ENCODE data around the gene ATXN2. TPM values are rescaled to one million over a fixed set of nuclear protein-coding genes. Genes with fewer than 3 reads are reported as not detected.

The ATXN2 gene
- total RNA-seq, 2 experiments from 2014 or later = 44.2 to 47.9 TPM

- ChIA-PET CTCF (interaction anchor here (0.6 to 24.4 kb wide), 6 partner anchors 12 to 688 kb away, joined by 3 to 890 read pairs (median 4); no protein-coding TSS in a partner anchor), POLR2A (interaction anchor here (0.9 to 1.9 kb wide), 2 partner anchors 19 to 23 kb away, joined by 3 to 5 read pairs; no protein-coding TSS in a partner anchor)
- Mint-ChIP-seq H3K36me3 (ENCODE audit: low read depth) (peaks cover 26% of the 10 kb centered on the region), H3K4me1 (peaks cover 74% of the 10 kb centered on the region), H3K27me3 (no peaks in the 10 kb centered on the region), H3K27ac (no peak overlapping the region), H3K4me3 (no peak overlapping the region), H3K9me3 (ENCODE audit: low read depth) (no peaks in the 10 kb centered on the region)
- ATAC-seq (peak; percentile 40), DNase-seq (no peak)
- intact Hi-C loops (cut with DNase I, micrococcal nuclease) = no loop called here
Measured at GRCh38 chr12:111411185-111411764, 187.8 kb downstream of the ATXN2 start.

- intact Hi-C loops (cut with DNase I, micrococcal nuclease) = no loop called here
Measured at GRCh38 chr12:111410431-111411184, 188.5 kb downstream of the ATXN2 start.

GRCh38 chr12:111409780-111410430, 189.2 kb downstream of the ATXN2 start:
- intact Hi-C loops (cut with DNase I, micrococcal nuclease) = loop anchor here (2.0 to 10.0 kb wide), 6 partner anchors 137 to 1005 kb away; partner anchors contain the start of genes NAA25 (in 1 of the 2), PPTC7 (in 1 of the 2), PTPN11 (in 1 of the 2) and RAD9B (in 1 of the 2)
- DNase-seq (peak; percentile 41), ATAC-seq (no peak)
- Mint-ChIP-seq H3K4me3 (peak overlapping the region; percentile 94), H3K27ac (peak overlapping the region; percentile 61), H3K36me3 (ENCODE audit: low read depth) (peaks cover 22% of the 10 kb centered on the region), H3K27me3 (no peaks in the 10 kb centered on the region), H3K4me1 (peaks cover 71% of the 10 kb centered on the region), H3K9me3 (ENCODE audit: low read depth) (no peaks in the 10 kb centered on the region)
- CTCF ChIA-PET = interaction anchor here (24.4 kb wide), 1 partner anchor 43 kb away, joined by 890 read pairs; no protein-coding TSS in a partner anchor
- POLR2A ChIA-PET = interaction anchor here (0.6 kb wide), 1 partner anchor 177 kb away, joined by 5 read pairs; no protein-coding TSS in a partner anchor

More at GRCh38 chr12:111410431-111411184, 188.5 kb downstream of the ATXN2 start:
- Mint-ChIP-seq H3K4me1 (peaks cover 74% of the 10 kb centered on the region), H3K4me3 (peak overlapping the region; percentile 19), H3K36me3 (ENCODE audit: low read depth) (peaks cover 24% of the 10 kb centered on the region), H3K9me3 (ENCODE audit: low read depth) (no peaks in the 10 kb centered on the region), H3K27me3 (no peaks in the 10 kb centered on the region), H3K27ac (peak overlapping the region; percentile 67)
- CTCF ChIA-PET = interaction anchor here (0.6 to 24.4 kb wide), 4 partner anchors 11 to 688 kb away, joined by 3 to 890 read pairs (median 10); no protein-coding TSS in a partner anchor
- DNase-seq (no peak), ATAC-seq (no peak)
- POLR2A ChIA-PET = interaction anchor here (0.9 to 1.9 kb wide), 2 partner anchors 19 to 24 kb away, joined by 3 to 5 read pairs; no protein-coding TSS in a partner anchor

GRCh38 chr12:111409403-111409779, 189.7 kb downstream of the ATXN2 start:
- peaks cover 71% of the 10 kb centered on the region for H3K4me1 Mint-ChIP-seq
- ChIA-PET CTCF (interaction anchor here (2.3 to 24.4 kb wide), 2 partner anchors 25 to 43 kb away, joined by 7 to 890 read pairs; no protein-coding TSS in a partner anchor), POLR2A (interaction anchor here (0.6 kb wide), 1 partner anchor 178 kb away, joined by 5 read pairs; no protein-coding TSS in a partner anchor)
- no peak for ATAC-seq
- intact Hi-C loops (cut with DNase I, micrococcal nuclease) = loop anchor here (2.0 to 10.0 kb wide), 6 partner anchors 138 to 1005 kb away; partner anchors contain the start of genes NAA25 (in 1 of the 2), PPTC7 (in 1 of the 2), PTPN11 (in 1 of the 2) and RAD9B (in 1 of the 2)
- peaks cover 18% of the 10 kb centered on the region for H3K36me3 Mint-ChIP-seq (ENCODE audit: low read depth)
- H3K27me3 Mint-ChIP-seq = no peaks in the 10 kb centered on the region
- H3K27ac Mint-ChIP-seq = peak overlapping the region; percentile 61
- H3K4me3 Mint-ChIP-seq = peak overlapping the region; percentile 94
- H3K9me3 Mint-ChIP-seq (ENCODE audit: low read depth) = no peaks in the 10 kb centered on the region
- DNase-seq = peak; percentile 42

GRCh38 chr12:111408686-111409402, 190.3 kb downstream of the ATXN2 start:
- ATAC-seq (no peak), DNase-seq (no peak)
- Mint-ChIP-seq H3K27ac (peak overlapping the region; percentile 61), H3K9me3 (ENCODE audit: low read depth) (no peaks in the 10 kb centered on the region), H3K4me1 (peaks cover 73% of the 10 kb centered on the region), H3K4me3 (peak overlapping the region; percentile 94), H3K36me3 (ENCODE audit: low read depth) (peaks cover 16% of the 10 kb centered on the region), H3K27me3 (no peaks in the 10 kb centered on the region)
- intact Hi-C loops (cut with DNase I, micrococcal nuclease) = loop anchor here (2.0 to 10.0 kb wide), 6 partner anchors 138 to 1006 kb away; partner anchors contain the start of genes NAA25 (in 1 of the 2), PPTC7 (in 1 of the 2), PTPN11 (in 1 of the 2) and RAD9B (in 1 of the 2)
- CTCF ChIA-PET = interaction anchor here (1.5 to 24.4 kb wide), 4 partner anchors 12 to 44 kb away, joined by 5 to 890 read pairs (median 8); no protein-coding TSS in a partner anchor
- POLR2A ChIA-PET = interaction anchor here (1.1 to 2.5 kb wide), 3 partner anchors 21 to 36 kb away, joined by 3 to 6 read pairs (median 4); no protein-coding TSS in a partner anchor

- ATAC-seq (no peak), DNase-seq (no peak)
- Mint-ChIP-seq H3K4me3 (peak overlapping the region; percentile 94), H3K9me3 (ENCODE audit: low read depth) (no peaks in the 10 kb centered on the region), H3K27me3 (no peaks in the 10 kb centered on the region), H3K27ac (peak overlapping the region; percentile 37), H3K4me1 (peaks cover 73% of the 10 kb centered on the region), H3K36me3 (ENCODE audit: low read depth) (peaks cover 11% of the 10 kb centered on the region)
- CTCF ChIA-PET = interaction anchor here (1.1 to 24.4 kb wide), 6 partner anchors 10 to 977 kb away, joined by 3 to 890 read pairs (median 6); no protein-coding TSS in a partner anchor
- POLR2A ChIA-PET = interaction anchor here (0.6 to 2.5 kb wide), 4 partner anchors 22 to 693 kb away, joined by 3 to 6 read pairs (median 4); no protein-coding TSS in a partner anchor
- intact Hi-C loops (cut with DNase I, micrococcal nuclease) = loop anchor here (2.0 to 10.0 kb wide), 6 partner anchors 139 to 1007 kb away; partner anchors contain the start of genes NAA25 (in 1 of the 2), PPTC7 (in 1 of the 2), PTPN11 (in 1 of the 2) and RAD9B (in 1 of the 2)
Measured at GRCh38 chr12:111408116-111408440, 191.0 kb downstream of the ATXN2 start.

GRCh38 chr12:111407377-111408115, 191.6 kb downstream of the ATXN2 start:
- intact Hi-C loops (cut with DNase I, micrococcal nuclease) = loop anchor here (2.0 to 10.0 kb wide), 6 partner anchors 140 to 1007 kb away; partner anchors contain the start of genes NAA25 (in 1 of the 2), PPTC7 (in 1 of the 2), PTPN11 (in 1 of the 2) and RAD9B (in 1 of the 2)
- H3K4me3 Mint-ChIP-seq = peak overlapping the region; percentile 94
- H3K27ac Mint-ChIP-seq = peak overlapping the region; percentile 90
- ChIA-PET POLR2A (interaction anchor here (0.6 to 2.5 kb wide), 4 partner anchors 22 to 694 kb away, joined by 3 to 6 read pairs (median 4); no protein-coding TSS in a partner anchor), CTCF (interaction anchor here (1.1 to 24.4 kb wide), 6 partner anchors 9 to 976 kb away, joined by 3 to 890 read pairs (median 6); no protein-coding TSS in a partner anchor)
- ATAC-seq (no peak), DNase-seq (no peak)
- H3K36me3 Mint-ChIP-seq (ENCODE audit: low read depth) = peaks cover 11% of the 10 kb centered on the region
- H3K27me3 Mint-ChIP-seq = no peaks in the 10 kb centered on the region
- peaks cover 72% of the 10 kb centered on the region for H3K4me1 Mint-ChIP-seq
- H3K9me3 Mint-ChIP-seq (ENCODE audit: low read depth) = no peaks in the 10 kb centered on the region

GRCh38 chr12:111406474-111407376, 192.4 kb downstream of the ATXN2 start:
- intact Hi-C loops (cut with DNase I, micrococcal nuclease) = loop anchor here (5.0 to 10.0 kb wide), 5 partner anchors 141 to 1008 kb away; partner anchors contain the start of genes NAA25 (in 1 of the 2), PPTC7 (in 1 of the 2), PTPN11 (in 1 of the 2) and RAD9B (in 1 of the 2)
- no peaks in the 10 kb centered on the region for H3K9me3 Mint-ChIP-seq (ENCODE audit: low read depth)
- H3K4me1 Mint-ChIP-seq = peaks cover 64% of the 10 kb centered on the region
- peak overlapping the region; percentile 94 for H3K4me3 Mint-ChIP-seq
- POLR2A ChIA-PET = interaction anchor here (1.5 to 2.5 kb wide), 2 partner anchors 28 to 38 kb away, joined by 4 to 6 read pairs; no protein-coding TSS in a partner anchor
- peak; percentile 70 for DNase-seq
- no peaks in the 10 kb centered on the region for H3K27me3 Mint-ChIP-seq
- H3K27ac Mint-ChIP-seq = peak overlapping the region; percentile 90
- CTCF ChIA-PET = interaction anchor here (1.1 to 24.4 kb wide), 3 partner anchors 8 to 46 kb away, joined by 3 to 890 read pairs (median 7); no protein-coding TSS in a partner anchor
- no peak for ATAC-seq
- H3K36me3 Mint-ChIP-seq (ENCODE audit: low read depth) = peaks cover 11% of the 10 kb centered on the region
